Common myeloid progenitor, CD34-positive (primary cell): ENCODE results near the gene ROR2.

Experiments
- CTCF ChIA-PET: fragments of 350-600 bp; sonication (Branson Sonifier 250); formaldehyde crosslinking; loops from one replicate; lab custom pipeline; 2021; ENCODE audit warnings: antibody characterized with exemption; lab: Charles Lee
- POLR2A ChIA-PET: fragments of 350-600 bp; sonication (Branson Sonifier 250); formaldehyde crosslinking; loops from one replicate; lab custom pipeline; 2021; ENCODE audit warnings: antibody characterized with exemption; lab: Charles Lee
- DNase-seq, 3 donors: peaks; one replicate each; pipeline versions ENCODE4 v3.0.0 to v3.0.0-alpha.2; 2013
- H3K27ac ChIP-seq, 2 experiments: 1 replicate in 1 of 2; 2 replicates in 1 of 2; pipeline ENCODE4 v1.7.0; 2013; ENCODE audit warnings: inconsistent platforms in 2 of 2, low read length in 2 of 2, mild to moderate bottlenecking in 2 of 2, low read depth in 1 of 2, moderate library complexity in 1 of 2; ENCODE audit not compliant: severe bottlenecking in 2 of 2, insufficient read depth in 1 of 2, poor library complexity in 1 of 2
- H3K27me3 ChIP-seq, 5 experiments: replicated peaks in 2 of 5; 1 replicate in 3 of 5; 2 replicates in 2 of 5; pipeline versions ENCODE4 v1.6.1 to v1.7.0; 2013; ENCODE audit warnings: low read length in 4 of 5, mild to moderate bottlenecking in 2 of 5, moderate library complexity in 2 of 5, inconsistent platforms in 1 of 5; ENCODE audit not compliant: insufficient read depth in 5 of 5, control insufficient read depth in 4 of 5
- H3K36me3 ChIP-seq, 4 experiments: 1 replicate in 2 of 4; 2 replicates in 2 of 4; pipeline versions ENCODE4 v1.6.1 to v1.7.0; 2013; ENCODE audit warnings: low read length in 3 of 4, control low read depth in 1 of 4, mild to moderate bottlenecking in 1 of 4; ENCODE audit not compliant: control insufficient read depth in 4 of 4, insufficient read depth in 4 of 4
- H3K4me1 ChIP-seq, 4 experiments: 1 replicate in 3 of 4; 2 replicates in 1 of 4; pipeline versions ENCODE4 v1.6.1 to v1.7.1; 2013; ENCODE audit warnings: low read length in 3 of 4, mild to moderate bottlenecking in 3 of 4, control low read depth in 1 of 4, inconsistent platforms in 1 of 4, moderate library complexity in 1 of 4; ENCODE audit not compliant: control insufficient read depth in 4 of 4, insufficient read depth in 4 of 4; ENCODE audit errors: control extremely low read depth in 1 of 4
- H3K4me3 ChIP-seq, 7 experiments: 1 replicate in 4 of 7; 2 replicates in 3 of 7; pipeline versions ENCODE4 v1.5.1 to v1.7.0; 2013; ENCODE audit warnings: mild to moderate bottlenecking in 7 of 7, low read length in 6 of 7, moderate library complexity in 6 of 7, inconsistent platforms in 2 of 7, low read depth in 2 of 7, control low read depth in 1 of 7; ENCODE audit not compliant: insufficient read depth in 4 of 7, control insufficient read depth in 1 of 7; ENCODE audit errors: extremely low read depth in 1 of 7
- H3K9me3 ChIP-seq, 5 experiments: 1 replicate in 4 of 5; 2 replicates in 1 of 5; pipeline versions ENCODE4 v1.6.1 to v1.7.1; 2013; ENCODE audit warnings: low read length in 4 of 5, mild to moderate bottlenecking in 2 of 5, inconsistent platforms in 1 of 5, low read depth in 1 of 5, moderate library complexity in 1 of 5; ENCODE audit not compliant: control insufficient read depth in 4 of 5, insufficient read depth in 2 of 5; ENCODE audit errors: control extremely low read depth in 1 of 5
- WGBS: methylation state at CpG from one replicate; pipeline ENCODE4 v1.1.5; 2013; ENCODE audit not compliant: insufficient coverage; 5-methylcytosine and 5-hydroxymethylcytosine counted together

Gene ROR2

GRCh38 chr9:91935805-91936514, 14.1 kb downstream of the ROR2 start:
- POLR2A ChIA-PET: no interaction called here
- no peak for DNase-seq
- Histone ChIP-seq H3K36me3 (no peaks in the 10 kb centered on the region), H3K4me1 (no peaks in the 10 kb centered on the region), H3K27me3 (peaks cover 0 to 13% (median 0%) of the 10 kb centered on the region in 5 experiments), H3K9me3 (peaks cover 0 to 10% (median 0%) of the 10 kb centered on the region in 5 experiments), H3K27ac (no peak overlapping the region), H3K4me3 (no peak overlapping the region)
- WGBS: 99% methylated on average over 11 of the region's 13 CpGs
- CTCF ChIA-PET: interaction anchor here (1.2 to 3.7 kb wide), 2 partner anchors 14 to 22 kb away, joined by 3 to 12 read pairs; partner anchors contain the start of gene ROR2

GRCh38 chr9:91935066-91935749, 14.8 kb downstream of the ROR2 start:
- DNase-seq: no peak
- Histone ChIP-seq H3K27me3 (peaks cover 0 to 13% (median 0%) of the 10 kb centered on the region in 5 experiments), H3K36me3 (no peaks in the 10 kb centered on the region), H3K9me3 (peaks cover 2 to 18% (median 5%) of the 10 kb centered on the region in 5 experiments), H3K4me1 (no peaks in the 10 kb centered on the region), H3K27ac (no peak overlapping the region), H3K4me3 (no peak overlapping the region)
- ChIA-PET CTCF (interaction anchor here (1.2 to 3.7 kb wide), 2 partner anchors 15 to 23 kb away, joined by 3 to 12 read pairs; partner anchors contain the start of gene ROR2), POLR2A (no interaction called here)
- 90% methylated on average over 6 of the region's 13 CpGs for WGBS

GRCh38 chr9:91934654-91935053, 15.4 kb downstream of the ROR2 start:
- no peak overlapping the region for H3K4me3 ChIP-seq
- H3K4me1 ChIP-seq: no peaks in the 10 kb centered on the region
- peaks cover 0 to 13% (median 0%) of the 10 kb centered on the region in 5 experiments for H3K27me3 ChIP-seq
- CTCF ChIA-PET: interaction anchor here (1.2 to 3.7 kb wide), 2 partner anchors 15 to 23 kb away, joined by 3 to 12 read pairs; partner anchors contain the start of gene ROR2
- H3K36me3 ChIP-seq: no peaks in the 10 kb centered on the region
- WGBS: 100% methylated on average over 2 of the region's 3 CpGs
- POLR2A ChIA-PET: no interaction called here
- no peak overlapping the region for H3K27ac ChIP-seq
- no peak for DNase-seq
- peaks cover 2 to 23% (median 10%) of the 10 kb centered on the region in 5 experiments for H3K9me3 ChIP-seq

- H3K27me3 ChIP-seq: peaks cover 0 to 13% (median 0%) of the 10 kb centered on the region in 5 experiments
- DNase-seq: no peak
- H3K36me3 ChIP-seq: no peaks in the 10 kb centered on the region
- H3K4me3 ChIP-seq: no peak overlapping the region
- H3K4me1 ChIP-seq: no peaks in the 10 kb centered on the region
- ChIA-PET POLR2A (no interaction called here), CTCF (no interaction called here)
- WGBS: 100% methylated on average over 1 of the region's 8 CpGs
- no peak overlapping the region for H3K27ac ChIP-seq
- H3K9me3 ChIP-seq: peaks cover 2 to 32% (median 16%) of the 10 kb centered on the region in 5 experiments
Observed at GRCh38 chr9:91933556-91934352, 16.3 kb downstream of the ROR2 start.

GRCh38 chr9:91930475-91930874, 19.6 kb downstream of the ROR2 start:
- H3K27me3 ChIP-seq: peaks cover 0 to 2% (median 0%) of the 10 kb centered on the region in 5 experiments
- H3K4me3 ChIP-seq: no peak overlapping the region
- peak; percentile 24 to 52 (median 27) for DNase-seq
- H3K4me1 ChIP-seq: no peaks in the 10 kb centered on the region
- no peaks in the 10 kb centered on the region for H3K36me3 ChIP-seq
- 83% methylated on average over 2 of the region's 3 CpGs for WGBS
- H3K27ac ChIP-seq: no peak overlapping the region
- POLR2A ChIA-PET: no interaction called here
- CTCF ChIA-PET: interaction anchor here (1.1 kb wide), 1 partner anchor 19 kb away, joined by 3 read pairs; no protein-coding TSS in a partner anchor
- peaks cover 2 to 43% (median 19%) of the 10 kb centered on the region in 5 experiments for H3K9me3 ChIP-seq

- Histone ChIP-seq H3K36me3 (no peaks in the 10 kb centered on the region), H3K27me3 (peaks cover 0 to 2% (median 0%) of the 10 kb centered on the region in 5 experiments), H3K9me3 (peaks cover 2 to 43% (median 19%) of the 10 kb centered on the region in 5 experiments), H3K27ac (no peak overlapping the region), H3K4me1 (no peaks in the 10 kb centered on the region), H3K4me3 (no peak overlapping the region)
- 92% methylated on average over 7 of the region's 7 CpGs for WGBS
- ChIA-PET CTCF (interaction anchor here (1.1 kb wide), 1 partner anchor 20 kb away, joined by 3 read pairs; no protein-coding TSS in a partner anchor), POLR2A (no interaction called here)
- DNase-seq: no peak
Observed at GRCh38 chr9:91929331-91929730, 20.7 kb downstream of the ROR2 start.
